GM23248 (cell line): Measurements from ENCODE around the gene MYOD1. TPM values are rescaled to one million over a fixed set of nuclear protein-coding genes. Genes with fewer than 3 reads are reported as not detected.

Experiments used
- DNase-seq: peaks from one replicate; pipeline ENCODE4 v3.0.0-alpha.2; 2015
- H2AFZ ChIP-seq: fragments of 200-600 bp; sonication (generic); 2 replicates; pipeline ENCODE4 v1.6.1; 2016; ENCODE audit warnings: antibody characterized with exemption
- H3F3A ChIP-seq: fragments of 200-600 bp; sonication (generic); 2 replicates; pipeline ENCODE4 v1.6.1; 2016; ENCODE audit warnings: mild to moderate bottlenecking, antibody characterized with exemption, mixed run types; ENCODE audit not compliant: insufficient read depth
- H3K27ac ChIP-seq: fragments of 200-600 bp; sonication (generic); 2 replicates; pipeline ENCODE4 v1.5.1; 2016; ENCODE audit warnings: mild to moderate bottlenecking
- H3K27me3 ChIP-seq: fragments of 200-600 bp; sonication (generic); replicated peaks from 2 replicates; pipeline ENCODE4 v1.6.1; 2016; ENCODE audit warnings: mild to moderate bottlenecking; ENCODE audit not compliant: insufficient read depth
- H3K36me3 ChIP-seq: fragments of 200-600 bp; sonication (generic); 2 replicates; pipeline ENCODE4 v1.6.1; 2016; ENCODE audit warnings: low read depth, mild to moderate bottlenecking
- H3K4me1 ChIP-seq: fragments of 200-600 bp; sonication (generic); 2 replicates; pipeline ENCODE4 v1.6.1; 2016; ENCODE audit warnings: mild to moderate bottlenecking; ENCODE audit not compliant: insufficient read depth
- H3K4me2 ChIP-seq: fragments of 200-600 bp; sonication (generic); one replicate; pipeline ENCODE4 v1.6.1; 2016; ENCODE audit warnings: mild to moderate bottlenecking; ENCODE audit not compliant: unreplicated experiment
- H3K4me3 ChIP-seq: fragments of 200-600 bp; sonication (generic); 2 replicates; pipeline ENCODE4 v1.5.1; 2016; ENCODE audit warnings: mild to moderate bottlenecking
- H3K79me2 ChIP-seq: fragments of 200-600 bp; sonication (generic); 2 replicates; pipeline ENCODE4 v1.6.1; 2016; ENCODE audit warnings: mild to moderate bottlenecking; ENCODE audit not compliant: insufficient read depth
- H3K9ac ChIP-seq: fragments of 200-600 bp; sonication (generic); 2 replicates; pipeline ENCODE4 v1.6.1; 2016; ENCODE audit warnings: mild to moderate bottlenecking
- H3K9me2 ChIP-seq: fragments of 200-600 bp; sonication (generic); 2 replicates; pipeline ENCODE4 v1.6.1; 2016; ENCODE audit warnings: mixed run types, mild to moderate bottlenecking, moderate library complexity; ENCODE audit not compliant: insufficient read depth
- H3K9me3 ChIP-seq: fragments of 200-600 bp; sonication (generic); one replicate; pipeline ENCODE4 v1.6.1; 2017; ENCODE audit warnings: low read depth
- H4K20me1 ChIP-seq: fragments of 200-600 bp; sonication (generic); 2 replicates; pipeline ENCODE4 v1.6.0; 2016; ENCODE audit not compliant: insufficient read depth
- EZH2 ChIP-seq: fragments of 200-600 bp; sonication (generic); IDR thresholded peaks from 2 replicates; pipeline ENCODE4 v1.6.1; 2018; ENCODE audit warnings: antibody characterized with exemption, mild to moderate bottlenecking; ENCODE audit not compliant: insufficient read depth, poor library complexity, severe bottlenecking
- EZH2phosphoT487 ChIP-seq: fragments of 200-600 bp; sonication (generic); IDR thresholded peaks from 2 replicates; pipeline ENCODE4 v1.6.1; 2018; ENCODE audit warnings: antibody characterized with exemption, moderate library complexity, mild to moderate bottlenecking, low read depth; ENCODE audit not compliant: insufficient read depth
- WGBS, 2 experiments: methylation state at CpG; one replicate each; pipeline ENCODE4 v1.1.6; 2015 to 2017; ENCODE audit warnings: low lambda C conversion rate in 2 of 2, low coverage in 1 of 2; ENCODE audit errors: missing lambda C conversion rate in 2 of 2; 5-methylcytosine and 5-hydroxymethylcytosine counted together
- in situ Hi-C: fragments of 300-500 bp; cut with MboI; formaldehyde crosslinking; loops from 2 replicates; pipeline ENCODE4 v1.15.0; 2020
- polyA plus RNA-seq: library from polyadenylated mRNA; unstranded; fragments of >200 nt; fragmentation: Nextera tagmentation; extraction: Ambion mirVana; gene quantifications from 2 replicates; pipeline ENCODE4 v1.2.1, GENCODE V29; 2016
- total RNA-seq: library from RNA; depleted of rRNA; stranded (reverse); fragments of >200 nt; shearing (Covaris generic); gene quantifications from 2 replicates; pipeline ENCODE4 v1.2.3, GENCODE V29; 2014

Gene MYOD1
- total and polyA plus RNA-seq, 2 experiments from 2014 or later, result not detected

DNA sequence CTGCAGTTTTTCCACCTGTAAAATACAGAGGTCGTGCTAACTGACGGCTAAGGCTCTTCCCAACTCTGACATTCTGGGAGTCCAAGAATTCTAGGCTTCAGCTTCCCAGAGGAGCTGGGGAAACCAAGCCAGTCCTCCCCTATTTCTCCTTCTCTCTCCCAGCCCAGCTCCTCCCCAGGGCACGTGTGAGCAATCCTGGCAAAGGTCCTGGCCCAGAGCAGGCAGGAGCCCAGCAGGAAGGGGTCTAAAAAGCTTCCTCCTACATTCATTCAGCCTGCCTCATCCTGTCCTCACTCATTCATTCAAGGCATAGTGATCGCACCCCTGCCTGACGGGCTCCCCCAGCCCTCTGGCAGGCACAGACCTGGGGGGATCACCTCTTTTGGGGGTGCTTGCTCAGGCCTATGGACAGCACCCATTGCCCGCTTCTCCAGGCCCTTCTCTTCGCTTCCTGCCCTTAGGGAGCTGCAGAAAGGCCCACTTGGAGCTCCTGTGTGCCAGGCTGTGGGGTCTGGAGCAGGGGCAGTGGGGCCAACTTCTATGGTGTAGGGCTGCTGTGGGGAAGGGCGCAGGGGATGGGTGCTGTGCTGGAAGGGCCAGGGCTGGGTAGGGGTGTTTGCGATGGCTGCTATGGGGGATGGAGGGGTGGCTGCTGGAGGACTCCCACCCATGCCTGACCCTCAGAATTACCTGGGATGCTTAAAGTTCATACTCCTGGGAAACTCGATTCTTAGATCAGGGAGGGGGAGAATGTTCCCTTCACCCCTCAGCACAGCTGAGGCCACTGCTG lies 25.0 kb downstream of the MYOD1 start:
- peak; percentile 44 for DNase-seq
- Histone ChIP-seq H4K20me1 (no peaks in the 10 kb centered on the region), H3K36me3 (no peaks in the 10 kb centered on the region), H3K27ac (no peak overlapping the region), H3K4me1 (peaks cover 4% of the 10 kb centered on the region; the same call in 1 of the 2 replicates), H3K79me2 (no peaks in the 10 kb centered on the region), H2AFZ (no peak overlapping the region), H3K4me2 (no peak overlapping the region), H3K9ac (no peak overlapping the region), H3K9me2 (no peaks in the 10 kb centered on the region), H3K27me3 (no peaks in the 10 kb centered on the region), H3F3A (no peaks in the 10 kb centered on the region), H3K4me3 (no peak overlapping the region), H3K9me3 (no peaks in the 10 kb centered on the region)
- in situ Hi-C loops, result no loop called here
- WGBS, 2 experiments, result 60 to 71% methylated on average over 10 of the region's 10 CpGs
- no peak for TF ChIP-seq EZH2phosphoT487
- TF ChIP-seq EZH2, result no peak

DNA sequence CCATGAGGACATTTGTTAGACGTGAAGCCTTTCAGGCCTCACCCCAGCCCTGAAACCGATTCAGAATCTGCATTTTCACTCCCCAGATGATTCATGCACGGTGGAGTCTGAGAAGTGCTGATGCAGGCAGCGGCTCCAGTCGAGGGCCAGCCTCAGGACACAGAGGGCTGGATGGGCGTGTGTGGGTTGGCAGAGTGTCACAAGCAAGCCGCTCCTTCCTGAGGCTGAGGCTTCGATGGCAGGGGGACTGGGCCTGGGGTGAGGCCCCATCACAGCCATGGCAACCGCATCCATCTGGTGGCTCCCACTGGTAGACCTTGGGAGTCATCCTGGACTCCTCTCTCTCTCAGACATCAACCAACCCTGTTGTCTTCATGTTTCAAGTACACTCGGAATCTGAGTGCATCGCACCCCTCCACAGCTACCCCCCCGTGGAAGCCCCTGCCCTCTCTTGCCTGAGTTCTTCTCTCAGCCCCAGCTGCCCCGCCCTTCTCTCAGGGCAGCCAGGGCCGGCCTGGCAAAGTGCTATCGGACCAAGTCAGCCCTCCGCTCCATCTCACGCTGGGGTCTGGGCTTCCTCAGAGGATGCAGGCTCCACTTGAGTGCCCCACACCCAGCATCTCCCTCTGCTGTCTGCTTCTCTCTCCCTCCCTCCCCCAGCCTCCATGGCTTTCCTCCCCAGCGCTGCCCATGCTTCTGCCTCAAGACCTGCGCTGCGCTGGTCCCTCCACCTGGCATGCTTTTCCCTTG lies 25.8 kb downstream of the MYOD1 start:
- H2AFZ ChIP-seq, result no peak overlapping the region
- no peak overlapping the region for H3K27ac ChIP-seq
- H4K20me1 ChIP-seq, result no peaks in the 10 kb centered on the region
- peaks cover 4% of the 10 kb centered on the region; the same call in 1 of the 2 replicates for H3K4me1 ChIP-seq
- DNase-seq, result no peak
- no peaks in the 10 kb centered on the region for H3F3A ChIP-seq
- H3K79me2 ChIP-seq, result no peaks in the 10 kb centered on the region
- no peak overlapping the region for H3K4me3 ChIP-seq
- H3K9ac ChIP-seq, result no peak overlapping the region
- no peaks in the 10 kb centered on the region for H3K36me3 ChIP-seq
- no peak overlapping the region for H3K4me2 ChIP-seq
- in situ Hi-C loops, result no loop called here
- no peaks in the 10 kb centered on the region for H3K9me3 ChIP-seq
- H3K27me3 ChIP-seq, result no peaks in the 10 kb centered on the region
- 68 to 70% methylated on average over 19 to 20 of the region's 20 CpGs for WGBS, 2 experiments
- TF ChIP-seq EZH2phosphoT487 (no peak), EZH2 (no peak)
- no peaks in the 10 kb centered on the region for H3K9me2 ChIP-seq

DNA sequence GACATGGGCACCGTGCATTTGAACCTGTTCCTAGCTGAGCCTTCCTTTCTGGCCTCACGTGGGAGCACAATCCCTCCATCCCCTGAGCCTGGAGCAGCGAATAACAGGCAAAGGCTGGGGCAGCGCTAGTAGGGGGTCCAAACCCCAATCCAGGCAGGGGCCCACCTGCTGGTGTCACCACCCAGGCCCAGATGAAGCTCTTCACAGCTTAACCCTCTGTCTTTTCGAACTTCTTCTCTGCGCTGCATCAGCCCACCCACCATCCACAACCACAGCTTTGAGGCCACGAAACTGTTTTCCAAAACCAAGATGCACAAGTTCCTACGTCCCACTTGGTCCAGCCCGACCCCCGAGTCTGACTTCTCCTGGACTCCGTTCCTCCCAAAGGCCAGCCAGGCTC lies 26.7 kb downstream of the MYOD1 start:
- in situ Hi-C loops, result no loop called here
- H3K9ac ChIP-seq, result no peak overlapping the region

GRCh38 chr11:17747131-17747955 lies 28.0 kb downstream of the MYOD1 start:
- TF ChIP-seq EZH2phosphoT487 (no peak), EZH2 (no peak)
- DNase-seq, result no peak
- no peaks in the 10 kb centered on the region for H3F3A ChIP-seq
- no peak overlapping the region for H3K27ac ChIP-seq
- no peaks in the 10 kb centered on the region for H4K20me1 ChIP-seq
- no peaks in the 10 kb centered on the region for H3K9me2 ChIP-seq
- H3K9me3 ChIP-seq, result no peaks in the 10 kb centered on the region
- peaks cover 4% of the 10 kb centered on the region; the same call in 1 of the 2 replicates for H3K4me1 ChIP-seq
- 54 to 57% methylated on average over 16 to 19 of the region's 19 CpGs for WGBS, 2 experiments
- H3K4me3 ChIP-seq, result no peak overlapping the region
- no peak overlapping the region for H3K4me2 ChIP-seq
- in situ Hi-C loops, result no loop called here
- no peaks in the 10 kb centered on the region for H3K79me2 ChIP-seq
- H3K9ac ChIP-seq, result no peak overlapping the region
- H2AFZ ChIP-seq, result no peak overlapping the region
- H3K36me3 ChIP-seq, result no peaks in the 10 kb centered on the region
- peaks cover 11% of the 10 kb centered on the region; the same call in 1 of the 2 replicates for H3K27me3 ChIP-seq

More for the DNA sequence above, 26.7 kb downstream of the MYOD1 start:
- Histone ChIP-seq H3K4me1 (peaks cover 4% of the 10 kb centered on the region; the same call in 1 of the 2 replicates), H2AFZ (no peak overlapping the region), H3K4me2 (no peak overlapping the region), H3K9me2 (no peaks in the 10 kb centered on the region), H4K20me1 (no peaks in the 10 kb centered on the region), H3K27ac (no peak overlapping the region), H3K36me3 (no peaks in the 10 kb centered on the region), H3K9me3 (no peaks in the 10 kb centered on the region), H3K79me2 (no peaks in the 10 kb centered on the region), H3F3A (no peaks in the 10 kb centered on the region), H3K27me3 (0 out of 2 replicates have a peak, but pooled peaks cover 4% of the 10 kb centered on the region), H3K4me3 (no peak overlapping the region)
- no peak for TF ChIP-seq EZH2
- TF ChIP-seq EZH2phosphoT487, result no peak
- no peak for DNase-seq
- 56 to 66% methylated on average over 11 of the region's 11 CpGs for WGBS, 2 experiments
